KMS-11 (cell line): ENCODE results near the gene BAIAP2L2.
"Not testable (repeated sequence)": the region's sequence is repeated elsewhere in the genome, so short reads cannot be mapped to it uniquely, and the experiment has no call there.

ENCODE experiments used
- H2AFZ ChIP-seq: fragments of 200-600 bp; sonication (generic); 2 replicates; pipeline ENCODE4 v1.6.1; 2016; ENCODE audit warnings: antibody characterized with exemption, mixed run types, low read depth
- H3K27ac ChIP-seq: fragments of 200-600 bp; sonication (generic); 2 replicates; pipeline ENCODE4 v1.6.1; 2016; ENCODE audit warnings: mild to moderate bottlenecking, mixed run types
- H3K27me3 ChIP-seq: fragments of 200-600 bp; sonication (generic); 2 replicates; pipeline ENCODE4 v1.6.1; 2017; ENCODE audit warnings: mild to moderate bottlenecking, low read depth, mixed run types, moderate library complexity; ENCODE audit not compliant: insufficient read depth
- H3K36me3 ChIP-seq: fragments of 200-600 bp; sonication (generic); 2 replicates; pipeline ENCODE4 v1.6.1; 2017; ENCODE audit warnings: mild to moderate bottlenecking, mixed run types; ENCODE audit not compliant: insufficient read depth
- H3K4me1 ChIP-seq: fragments of 200-600 bp; sonication (generic); 2 replicates; pipeline ENCODE4 v1.6.1; 2016; ENCODE audit warnings: mild to moderate bottlenecking, low read depth, mixed run types; ENCODE audit not compliant: poor library complexity, severe bottlenecking
- H3K4me2 ChIP-seq: fragments of 200-600 bp; sonication (generic); 2 replicates; pipeline ENCODE4 v1.7.0; 2016; ENCODE audit warnings: mild to moderate bottlenecking, mixed run types
- H3K4me3 ChIP-seq: fragments of 200-600 bp; sonication (generic); IDR thresholded peaks from 2 replicates; pipeline ENCODE4 v1.6.1; 2017; ENCODE audit warnings: low read depth, low read length, mixed read lengths; ENCODE audit not compliant: insufficient read depth
- H3K79me2 ChIP-seq: fragments of 200-600 bp; sonication (generic); 2 replicates; pipeline ENCODE4 v1.6.1; 2016; ENCODE audit warnings: low read depth, mixed run types; ENCODE audit not compliant: insufficient read depth
- H3K9ac ChIP-seq: fragments of 200-600 bp; sonication (generic); 2 replicates; pipeline ENCODE4 v1.6.1; 2016; ENCODE audit warnings: mild to moderate bottlenecking, mixed run types
- H4K20me1 ChIP-seq: fragments of 200-600 bp; sonication (generic); 2 replicates; pipeline ENCODE4 v1.6.1; 2016; ENCODE audit warnings: mild to moderate bottlenecking, mixed run types; ENCODE audit not compliant: insufficient read depth
- CTCF ChIP-seq: fragments of 200-600 bp; sonication (generic); conservative IDR thresholded peaks from 2 replicates; pipeline ENCODE4 v1.6.1; 2017; ENCODE audit warnings: low read depth, mild to moderate bottlenecking, antibody characterized with exemption, low read length, moderate library complexity, mixed read lengths

Gene BAIAP2L2

GRCh38 chr22:38040953-38041759, 69.3 kb downstream of the BAIAP2L2 start:
- Histone ChIP-seq H3K79me2 (no peaks in the 10 kb centered on the region), H3K4me1 (no peaks in the 10 kb centered on the region), H3K9ac (no peak overlapping the region), H3K27ac (no peak overlapping the region), H3K27me3 (peaks cover 2% of the 10 kb centered on the region; the same call in 1 of the 2 replicates), H3K4me2 (no peak overlapping the region), H3K36me3 (no peaks in the 10 kb centered on the region), H4K20me1 (no peaks in the 10 kb centered on the region), H3K4me3 (no peak overlapping the region), H2AFZ (no peak overlapping the region)
- TF ChIP-seq CTCF = no peak

- TF ChIP-seq CTCF = no peak
- H2AFZ ChIP-seq = no peak overlapping the region
- H3K27ac ChIP-seq = no peak overlapping the region
- H3K4me3 ChIP-seq = no peak overlapping the region
- H3K4me2 ChIP-seq = no peak overlapping the region
- H3K27me3 ChIP-seq = peaks cover 2% of the 10 kb centered on the region; the same call in 1 of the 2 replicates
- H4K20me1 ChIP-seq = no peaks in the 10 kb centered on the region
- H3K79me2 ChIP-seq = no peaks in the 10 kb centered on the region
- no peak overlapping the region for H3K9ac ChIP-seq
- H3K36me3 ChIP-seq = no peaks in the 10 kb centered on the region
- H3K4me1 ChIP-seq = no peaks in the 10 kb centered on the region
Measured at GRCh38 chr22:38038890-38039812, 71.3 kb downstream of the BAIAP2L2 start.

- H3K27ac ChIP-seq = no peak overlapping the region
- no peaks in the 10 kb centered on the region for H3K36me3 ChIP-seq
- H3K4me3 ChIP-seq = no peak overlapping the region
- no peak for TF ChIP-seq CTCF
- no peaks in the 10 kb centered on the region for H3K79me2 ChIP-seq
- no peaks in the 10 kb centered on the region for H4K20me1 ChIP-seq
- no peak overlapping the region for H3K4me2 ChIP-seq
- H3K27me3 ChIP-seq = peaks cover 2% of the 10 kb centered on the region; the same call in 1 of the 2 replicates
- H3K9ac ChIP-seq = no peak overlapping the region
- H3K4me1 ChIP-seq = no peaks in the 10 kb centered on the region
- no peak overlapping the region for H2AFZ ChIP-seq
Measured at GRCh38 chr22:38038426-38038825, 72.1 kb downstream of the BAIAP2L2 start.

GRCh38 chr22:38037367-38038150, 72.9 kb downstream of the BAIAP2L2 start:
- not testable (repeated sequence) for H3K4me2 ChIP-seq, H3K27me3 ChIP-seq, H4K20me1 ChIP-seq, H3K27ac ChIP-seq, H3K79me2 ChIP-seq, H3K9ac ChIP-seq, H3K4me3 ChIP-seq, H3K36me3 ChIP-seq, H3K4me1 ChIP-seq, H2AFZ ChIP-seq
